Tibial nerve (tissue), 4 donors: ENCODE results near the gene GNS. TPM values are rescaled to one million over a fixed set of nuclear protein-coding genes. Genes with fewer than 3 reads are reported as not detected.

Source experiments
- DNase-seq, 2 donors: peaks; one replicate each; pipeline ENCODE4 v3.0.0-alpha.2; 2019; ENCODE audit warnings: low spot score in 2 of 2
- H3K27ac ChIP-seq, 4 donors: fragments of 200-600 bp; sonication (generic) in 3 of 4; one replicate each; pipeline ENCODE4 v1.5.1; 2017 to 2019; ENCODE audit warnings: mild to moderate bottlenecking in 1 of 4
- H3K27me3 ChIP-seq, 2 donors: fragments of 200-600 bp; sonication (generic) in 1 of 2; one replicate each; pipeline versions ENCODE4 v1.5.1 to v1.6.0; 2017 to 2019
- H3K36me3 ChIP-seq, 3 donors: fragments of 200-600 bp; sonication (generic); one replicate each; pipeline ENCODE4 v1.5.1; 2018 to 2019
- H3K4me1 ChIP-seq, 4 donors: fragments of 200-600 bp; sonication (generic) in 3 of 4; one replicate each; pipeline ENCODE4 v1.5.1; 2017 to 2019
- H3K4me3 ChIP-seq, 4 donors: fragments of 200-600 bp; sonication (generic) in 3 of 4; one replicate each; pipeline ENCODE4 v1.5.1; 2017 to 2019; ENCODE audit warnings: mild to moderate bottlenecking in 1 of 4, moderate library complexity in 1 of 4
- H3K9me3 ChIP-seq, 4 donors: fragments of 200-600 bp; sonication (generic) in 3 of 4; one replicate each; pipeline ENCODE4 v1.5.1; 2017 to 2019
- EP300 ChIP-seq, 2 donors: sonication (generic); formaldehyde crosslinking; IDR thresholded peaks; one replicate each; pipeline ENCODE4 v1.6.1; 2017; ENCODE audit warnings: antibody characterized with exemption in 2 of 2, mild to moderate bottlenecking in 1 of 2
- POLR2A ChIP-seq, 2 donors: fragments of 450-650 bp; IDR thresholded peaks; one replicate each; pipeline ENCODE4 v1.6.1; 2017; ENCODE audit warnings: antibody characterized with exemption in 2 of 2, mild to moderate bottlenecking in 2 of 2, moderate library complexity in 2 of 2
- WGBS, 2 donors: methylation state at CpG; one replicate each; pipeline ENCODE4 v1.1.5; 2018; 5-methylcytosine and 5-hydroxymethylcytosine counted together
- total RNA-seq, 4 donors: library from RNA; depleted of rRNA; stranded (reverse); fragments of >200 nt; gene quantifications; one replicate each; pipeline ENCODE4 v1.1.0, GENCODE V29; 2016
- TF ChIP-seq, protein P1 (sequence below), 5 experiments: fragments of 200-600 bp in 3 of 5; fragments of 450-650 bp in 2 of 5; sonication (generic) in 3 of 5; IDR thresholded peaks; one replicate each; pipeline ENCODE4 v1.5.1; 2016 to 2019; ENCODE audit warnings: antibody characterized with exemption in 5 of 5, mild to moderate bottlenecking in 3 of 5, moderate library complexity in 2 of 5

Gene GNS
- total RNA-seq, 4 donors from 2014 or later, result 72.2 to 88.4 (median 81.4) TPM

DNA sequence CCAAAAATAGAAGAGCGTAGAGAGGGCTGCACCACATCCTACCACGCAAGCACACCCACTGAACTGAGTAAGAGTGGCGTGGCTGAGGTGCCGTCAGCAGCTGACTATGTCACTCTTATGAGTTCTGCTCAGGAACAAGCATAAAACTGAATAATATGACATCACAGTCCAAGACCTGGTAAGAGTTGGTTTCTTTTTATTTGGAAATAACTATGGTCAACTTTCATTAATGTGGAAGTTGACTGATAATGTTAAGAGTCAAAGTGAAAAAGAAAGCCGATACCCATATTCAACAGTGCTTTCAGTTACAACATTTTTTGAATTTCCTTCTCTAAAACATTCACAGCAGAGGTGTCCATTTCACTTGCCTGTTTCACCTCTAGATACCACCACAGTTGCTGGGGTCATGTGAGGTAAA is 44.6 kb downstream of the GNS start:
- no peak for DNase-seq
- peaks cover 2 to 75% (median 11%) of the 10 kb centered on the region in 3 donors for H3K36me3 ChIP-seq

DNA sequence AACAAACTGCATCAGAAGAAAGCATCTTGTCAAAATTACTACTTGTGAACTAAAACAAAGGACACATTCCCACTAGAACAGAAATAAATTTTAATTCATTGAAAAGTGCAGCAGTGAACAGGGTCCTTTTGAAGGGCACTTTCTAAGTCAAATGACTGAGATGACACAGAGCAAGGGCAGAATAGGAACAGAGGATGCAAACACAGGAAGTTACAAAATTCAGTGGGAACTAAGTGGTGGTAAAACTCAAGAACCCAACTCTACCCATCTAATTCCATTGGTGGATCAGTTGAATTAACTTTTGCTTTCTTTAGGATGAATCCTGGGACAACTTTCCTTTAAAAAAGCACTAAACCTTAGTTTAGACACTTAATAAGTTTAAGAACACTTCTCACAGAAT is 45.8 kb downstream of the GNS start:
- Histone ChIP-seq H3K27ac (no peak overlapping the region), H3K4me1 (no peaks in the 10 kb centered on the region), H3K9me3 (no peaks in the 10 kb centered on the region), H3K36me3 (peaks cover 2 to 63% (median 11%) of the 10 kb centered on the region in 3 donors), H3K27me3 (no peaks in the 10 kb centered on the region), H3K4me3 (no peak overlapping the region)
- TF ChIP-seq POLR2A (IDR thresholded peaks at IDR 0.05), result no peak
- TF ChIP-seq, protein P1, sequence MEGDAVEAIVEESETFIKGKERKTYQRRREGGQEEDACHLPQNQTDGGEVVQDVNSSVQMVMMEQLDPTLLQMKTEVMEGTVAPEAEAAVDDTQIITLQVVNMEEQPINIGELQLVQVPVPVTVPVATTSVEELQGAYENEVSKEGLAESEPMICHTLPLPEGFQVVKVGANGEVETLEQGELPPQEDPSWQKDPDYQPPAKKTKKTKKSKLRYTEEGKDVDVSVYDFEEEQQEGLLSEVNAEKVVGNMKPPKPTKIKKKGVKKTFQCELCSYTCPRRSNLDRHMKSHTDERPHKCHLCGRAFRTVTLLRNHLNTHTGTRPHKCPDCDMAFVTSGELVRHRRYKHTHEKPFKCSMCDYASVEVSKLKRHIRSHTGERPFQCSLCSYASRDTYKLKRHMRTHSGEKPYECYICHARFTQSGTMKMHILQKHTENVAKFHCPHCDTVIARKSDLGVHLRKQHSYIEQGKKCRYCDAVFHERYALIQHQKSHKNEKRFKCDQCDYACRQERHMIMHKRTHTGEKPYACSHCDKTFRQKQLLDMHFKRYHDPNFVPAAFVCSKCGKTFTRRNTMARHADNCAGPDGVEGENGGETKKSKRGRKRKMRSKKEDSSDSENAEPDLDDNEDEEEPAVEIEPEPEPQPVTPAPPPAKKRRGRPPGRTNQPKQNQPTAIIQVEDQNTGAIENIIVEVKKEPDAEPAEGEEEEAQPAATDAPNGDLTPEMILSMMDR (IDR thresholded peaks at IDR 0.05), result no peak
- TF ChIP-seq EP300 (IDR thresholded peaks at IDR 0.05), result no peak
- DNase-seq, result no peak

More for the DNA sequence above, 44.6 kb downstream of the GNS start:
- WGBS, 2 donors, result 90 to 95% methylated on average over 5 of the region's 5 CpGs
- TF ChIP-seq EP300 (IDR thresholded peaks at IDR 0.05), result no peak
- no peak for TF ChIP-seq POLR2A (IDR thresholded peaks at IDR 0.05)
- TF ChIP-seq, protein P1 (IDR thresholded peaks at IDR 0.05), result no peak
- Histone ChIP-seq H3K27ac (no peak overlapping the region), H3K9me3 (no peaks in the 10 kb centered on the region), H3K27me3 (no peaks in the 10 kb centered on the region), H3K4me1 (no peaks in the 10 kb centered on the region), H3K4me3 (no peak overlapping the region)

DNA sequence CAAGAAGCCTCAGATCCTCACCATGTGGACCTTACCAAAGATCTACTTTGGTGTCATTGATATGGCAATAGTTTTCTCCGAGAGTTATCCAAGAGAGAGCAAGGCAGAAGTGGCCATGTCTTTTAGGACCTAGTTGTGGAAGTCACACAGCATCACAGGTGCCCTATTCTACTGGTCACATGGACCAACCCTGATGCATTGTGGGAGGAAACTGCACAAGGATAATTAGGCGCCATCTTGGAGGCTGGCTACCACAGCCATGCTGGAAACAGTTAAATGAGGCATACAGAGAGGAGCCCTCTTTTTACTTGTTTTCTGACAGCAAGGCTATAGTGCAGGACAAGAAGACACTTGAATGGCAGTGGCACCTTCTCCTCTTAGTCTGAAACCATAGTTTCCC is 49.8 kb downstream of the GNS start:
- Histone ChIP-seq H3K4me1 (peaks cover 0 to 3% (median 0%) of the 10 kb centered on the region in 4 donors), H3K27me3 (no peaks in the 10 kb centered on the region), H3K36me3 (peaks cover 0 to 23% (median 0%) of the 10 kb centered on the region in 3 donors), H3K4me3 (no peak overlapping the region), H3K9me3 (no peaks in the 10 kb centered on the region), H3K27ac (no peak overlapping the region)
- TF ChIP-seq POLR2A (IDR thresholded peaks at IDR 0.05) (no peak), EP300 (IDR thresholded peaks at IDR 0.05) (no peak)
- TF ChIP-seq, protein P1 (IDR thresholded peaks at IDR 0.05), result no peak
- WGBS, 2 donors, result 95 to 100% methylated on average over 2 of the region's 2 CpGs
- DNase-seq, result no peak

DNA sequence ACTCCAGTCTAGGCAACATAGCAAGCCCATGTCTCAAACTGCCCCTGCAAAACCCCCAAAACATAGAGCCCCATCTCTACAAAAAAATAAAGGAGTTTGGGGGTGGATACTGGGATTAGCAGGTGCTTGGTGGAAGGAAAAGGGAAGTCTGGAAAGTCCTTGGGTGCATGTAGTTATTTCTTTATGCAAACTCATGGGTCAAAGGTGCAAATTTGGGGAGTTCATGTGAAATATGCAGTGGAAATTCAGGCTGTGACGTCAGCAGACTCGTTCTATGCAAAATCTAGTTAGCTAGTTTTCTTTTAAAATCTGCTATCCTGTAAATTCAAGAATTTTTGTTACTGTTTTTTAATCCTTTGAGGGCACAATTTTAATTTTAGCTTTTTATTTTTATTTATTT is 51.3 kb downstream of the GNS start:
- Histone ChIP-seq H3K36me3 (peaks cover 0 to 15% (median 0%) of the 10 kb centered on the region in 3 donors), H3K4me1 (peaks cover 0 to 3% (median 0%) of the 10 kb centered on the region in 4 donors), H3K27ac (no peak overlapping the region), H3K27me3 (no peaks in the 10 kb centered on the region), H3K4me3 (no peak overlapping the region), H3K9me3 (no peaks in the 10 kb centered on the region)
- TF ChIP-seq, protein P1 (IDR thresholded peaks at IDR 0.05), result no peak
- TF ChIP-seq POLR2A (IDR thresholded peaks at IDR 0.05), result no peak
- no peak for TF ChIP-seq EP300 (IDR thresholded peaks at IDR 0.05)
- no peak for DNase-seq
- 83 to 90% methylated on average over 2 of the region's 2 CpGs for WGBS, 2 donors

DNA sequence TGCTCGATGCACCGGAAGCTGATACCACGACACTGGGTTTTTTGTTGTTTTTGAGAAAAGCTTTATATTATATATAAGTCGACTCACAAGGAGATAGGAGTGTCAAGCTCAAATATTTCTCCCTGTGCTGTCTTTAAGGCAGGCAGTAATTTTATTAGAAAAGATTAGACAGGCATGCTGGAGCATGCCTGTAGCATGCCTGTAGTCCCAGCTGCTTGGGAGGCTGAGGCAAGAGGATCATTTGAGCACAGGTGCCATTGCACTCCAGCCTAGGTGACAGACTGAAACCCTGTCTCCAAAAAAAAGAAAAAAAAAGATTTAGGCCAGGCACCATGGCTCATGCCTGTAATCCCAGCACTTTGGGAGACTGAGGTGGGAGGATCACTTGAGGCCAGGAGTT is 51.8 kb downstream of the GNS start:
- Histone ChIP-seq H3K27me3 (no peaks in the 10 kb centered on the region), H3K4me1 (peaks cover 0 to 3% (median 0%) of the 10 kb centered on the region in 4 donors), H3K36me3 (peaks cover 0 to 9% (median 0%) of the 10 kb centered on the region in 3 donors), H3K4me3 (no peak overlapping the region), H3K27ac (no peak overlapping the region), H3K9me3 (no peaks in the 10 kb centered on the region)
- WGBS, 2 donors, result 81 to 87% methylated on average over 4 of the region's 4 CpGs
- DNase-seq, result no peak
- TF ChIP-seq, protein P1 (IDR thresholded peaks at IDR 0.05), result no peak
- no peak for TF ChIP-seq POLR2A (IDR thresholded peaks at IDR 0.05)
